HuH-7.5 (cell line): ENCODE data around the gene LSAMP.
"Not testable (repeated sequence)": the region's sequence is repeated elsewhere in the genome, so short reads cannot be mapped to it uniquely, and the experiment has no call there.

Experiments used
- DNase-seq: peaks from one replicate; pipeline ENCODE4 v3.0.0; 2011; ENCODE audit warnings: low spot score

LSAMP gene

GRCh38 chr3:115885621-115886020 lies 559.7 kb downstream of the LSAMP start:
- DNase-seq, result no peak

GRCh38 chr3:115877615-115877899 lies 567.7 kb downstream of the LSAMP start:
- no peak for DNase-seq

GRCh38 chr3:115876876-115877614 lies 568.2 kb downstream of the LSAMP start:
- DNase-seq, result no peak

- DNase-seq, result no peak
Observed at GRCh38 chr3:115875460-115875859, 569.8 kb downstream of the LSAMP start.

- no peak for DNase-seq
Observed at GRCh38 chr3:115871735-115872134, 573.6 kb downstream of the LSAMP start.

GRCh38 chr3:115864911-115865310 lies 580.4 kb downstream of the LSAMP start:
- DNase-seq, result no peak

GRCh38 chr3:115862849-115863248 lies 582.4 kb downstream of the LSAMP start:
- no peak for DNase-seq

- DNase-seq, result no peak
Observed at GRCh38 chr3:115862099-115862498, 583.2 kb downstream of the LSAMP start.

- no peak for DNase-seq
Observed at GRCh38 chr3:115861166-115861733, 584.0 kb downstream of the LSAMP start.

GRCh38 chr3:115860766-115861165 lies 584.5 kb downstream of the LSAMP start:
- no peak for DNase-seq

GRCh38 chr3:115859002-115859807 lies 586.1 kb downstream of the LSAMP start:
- no peak for DNase-seq

GRCh38 chr3:115857518-115858136 lies 587.7 kb downstream of the LSAMP start:
- DNase-seq, result no peak

- no peak for DNase-seq
Observed at GRCh38 chr3:115855911-115856310, 589.4 kb downstream of the LSAMP start.

- no peak for DNase-seq
Observed at GRCh38 chr3:115853104-115853503, 592.2 kb downstream of the LSAMP start.

GRCh38 chr3:115852278-115852677 lies 593.0 kb downstream of the LSAMP start:
- DNase-seq, result no peak

- no peak for DNase-seq
Observed at GRCh38 chr3:115851571-115851970, 593.7 kb downstream of the LSAMP start.

- DNase-seq, result no peak
Observed at GRCh38 chr3:115848641-115849040, 596.6 kb downstream of the LSAMP start.

- DNase-seq, result no peak
Observed at GRCh38 chr3:115845986-115846385, 599.3 kb downstream of the LSAMP start.

- DNase-seq, result not testable (repeated sequence)
Observed at GRCh38 chr3:115844729-115845128, 600.6 kb downstream of the LSAMP start.

- DNase-seq, result peak; percentile 43
Observed at GRCh38 chr3:115843206-115843605, 602.1 kb downstream of the LSAMP start.

GRCh38 chr3:115839246-115839645 lies 606.0 kb downstream of the LSAMP start:
- DNase-seq, result no peak

- no peak for DNase-seq
Observed at GRCh38 chr3:115838786-115839185, 606.5 kb downstream of the LSAMP start.

- no peak for DNase-seq
Observed at GRCh38 chr3:115836944-115837343, 608.3 kb downstream of the LSAMP start.
